ENCODE measurements around the gene STYXL2.

DNA sequence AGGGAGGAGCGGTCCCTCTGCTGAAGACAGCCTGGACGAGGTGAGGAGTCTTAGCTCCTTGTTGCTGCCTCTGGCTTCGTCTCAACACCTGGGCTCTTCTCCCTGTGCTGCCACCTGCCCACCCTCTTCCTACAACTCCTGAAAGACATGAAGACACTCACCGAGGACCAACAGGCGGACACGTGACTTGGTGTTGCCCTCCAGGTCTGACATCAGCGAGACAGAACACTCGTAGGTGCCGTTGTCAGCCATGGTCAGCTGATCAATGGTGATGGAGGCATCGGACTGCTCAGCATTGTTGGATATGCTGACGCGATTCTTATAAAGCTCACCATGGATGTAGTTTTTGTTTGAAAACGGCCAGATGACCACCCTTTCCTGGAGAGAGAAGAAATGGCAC lies 25.1 kb upstream of the STYXL2 start:
- TF ChIP-seq, protein P1, sequence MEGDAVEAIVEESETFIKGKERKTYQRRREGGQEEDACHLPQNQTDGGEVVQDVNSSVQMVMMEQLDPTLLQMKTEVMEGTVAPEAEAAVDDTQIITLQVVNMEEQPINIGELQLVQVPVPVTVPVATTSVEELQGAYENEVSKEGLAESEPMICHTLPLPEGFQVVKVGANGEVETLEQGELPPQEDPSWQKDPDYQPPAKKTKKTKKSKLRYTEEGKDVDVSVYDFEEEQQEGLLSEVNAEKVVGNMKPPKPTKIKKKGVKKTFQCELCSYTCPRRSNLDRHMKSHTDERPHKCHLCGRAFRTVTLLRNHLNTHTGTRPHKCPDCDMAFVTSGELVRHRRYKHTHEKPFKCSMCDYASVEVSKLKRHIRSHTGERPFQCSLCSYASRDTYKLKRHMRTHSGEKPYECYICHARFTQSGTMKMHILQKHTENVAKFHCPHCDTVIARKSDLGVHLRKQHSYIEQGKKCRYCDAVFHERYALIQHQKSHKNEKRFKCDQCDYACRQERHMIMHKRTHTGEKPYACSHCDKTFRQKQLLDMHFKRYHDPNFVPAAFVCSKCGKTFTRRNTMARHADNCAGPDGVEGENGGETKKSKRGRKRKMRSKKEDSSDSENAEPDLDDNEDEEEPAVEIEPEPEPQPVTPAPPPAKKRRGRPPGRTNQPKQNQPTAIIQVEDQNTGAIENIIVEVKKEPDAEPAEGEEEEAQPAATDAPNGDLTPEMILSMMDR (IDR thresholded peaks at IDR 0.05), result no peak
- TF ChIP-seq POLR2AphosphoS5 (IDR thresholded peaks at IDR 0.05; ENCODE audit: low read depth, low read length) (no peak), SIN3A (IDR thresholded peaks at IDR 0.05; ENCODE audit: borderline replicate concordance, insufficient read depth, low read depth, low read length) (no peak), TCF7L2 (IDR thresholded peaks at IDR 0.05; ENCODE audit: low read depth, low read length) (no peak)
- TF ChIP-seq, protein P2, sequence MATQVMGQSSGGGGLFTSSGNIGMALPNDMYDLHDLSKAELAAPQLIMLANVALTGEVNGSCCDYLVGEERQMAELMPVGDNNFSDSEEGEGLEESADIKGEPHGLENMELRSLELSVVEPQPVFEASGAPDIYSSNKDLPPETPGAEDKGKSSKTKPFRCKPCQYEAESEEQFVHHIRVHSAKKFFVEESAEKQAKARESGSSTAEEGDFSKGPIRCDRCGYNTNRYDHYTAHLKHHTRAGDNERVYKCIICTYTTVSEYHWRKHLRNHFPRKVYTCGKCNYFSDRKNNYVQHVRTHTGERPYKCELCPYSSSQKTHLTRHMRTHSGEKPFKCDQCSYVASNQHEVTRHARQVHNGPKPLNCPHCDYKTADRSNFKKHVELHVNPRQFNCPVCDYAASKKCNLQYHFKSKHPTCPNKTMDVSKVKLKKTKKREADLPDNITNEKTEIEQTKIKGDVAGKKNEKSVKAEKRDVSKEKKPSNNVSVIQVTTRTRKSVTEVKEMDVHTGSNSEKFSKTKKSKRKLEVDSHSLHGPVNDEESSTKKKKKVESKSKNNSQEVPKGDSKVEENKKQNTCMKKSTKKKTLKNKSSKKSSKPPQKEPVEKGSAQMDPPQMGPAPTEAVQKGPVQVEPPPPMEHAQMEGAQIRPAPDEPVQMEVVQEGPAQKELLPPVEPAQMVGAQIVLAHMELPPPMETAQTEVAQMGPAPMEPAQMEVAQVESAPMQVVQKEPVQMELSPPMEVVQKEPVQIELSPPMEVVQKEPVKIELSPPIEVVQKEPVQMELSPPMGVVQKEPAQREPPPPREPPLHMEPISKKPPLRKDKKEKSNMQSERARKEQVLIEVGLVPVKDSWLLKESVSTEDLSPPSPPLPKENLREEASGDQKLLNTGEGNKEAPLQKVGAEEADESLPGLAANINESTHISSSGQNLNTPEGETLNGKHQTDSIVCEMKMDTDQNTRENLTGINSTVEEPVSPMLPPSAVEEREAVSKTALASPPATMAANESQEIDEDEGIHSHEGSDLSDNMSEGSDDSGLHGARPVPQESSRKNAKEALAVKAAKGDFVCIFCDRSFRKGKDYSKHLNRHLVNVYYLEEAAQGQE (IDR thresholded peaks at IDR 0.05; ENCODE audit: insufficient read depth in 1 of 2, low read depth in 2 of 2, low read length in 1 of 2), result no peak

Data from Panc1 (cell line).